HCT116 (cell line): Measurements from ENCODE around the gene TENM3. TPM values are rescaled to one million over a fixed set of nuclear protein-coding genes. Genes with fewer than 3 reads are reported as not detected.

Experiments
- ATAC-seq: fragments of 200-7000 bp; cut with Tn5 transposase; 2 replicates; pipeline ENCODE4 v1.9.1; 2020; ENCODE audit warnings: mild to moderate bottlenecking, moderate library complexity
- BruUV-seq: library from RNA; stranded (reverse); fragments of 400-500 nt; replicated peaks from 2 replicates; lab custom pipeline; 2021; lab: Mats Ljungman, UMichigan
- CTCF ChIA-PET: fragments of 300-600 bp; sonication (Branson Sonifier 250); formaldehyde crosslinking; loops from one replicate; lab custom pipeline; 2021; ENCODE audit warnings: antibody characterized with exemption; lab: Charles Lee
- POLR2A ChIA-PET: fragments of 300-600, 350-600 bp; sonication (Branson Sonifier 250); formaldehyde crosslinking; loops from one replicate; lab custom pipeline; 2021; ENCODE audit warnings: antibody characterized with exemption; lab: Charles Lee
- RAD21 ChIA-PET, 2 experiments: fragments of 300-600 bp; sonication (Branson Sonifier 250); formaldehyde crosslinking; loops; one replicate each; lab custom pipeline; 2023; ENCODE audit warnings: low total read pairs in 2 of 2; ENCODE audit not compliant: uncharacterized antibody in 2 of 2, unreplicated experiment in 2 of 2, low non-redundant PET in 1 of 2; lab: Charles Lee
- DNase-seq: peaks from one replicate; pipeline ENCODE4 v3.0.0-alpha.2; 2010; ENCODE audit warnings: low read depth, low spot score
- H2AFZ ChIP-seq: fragments of 200-600 bp; shearing (Covaris generic), sonication (generic); 2 replicates; pipeline ENCODE4 v1.6.1; 2017; ENCODE audit warnings: low read depth, mixed run types, mixed read lengths, antibody characterized with exemption, low read length; ENCODE audit not compliant: poor library complexity, severe bottlenecking
- H3K27ac ChIP-seq: 2 replicates; pipeline ENCODE4 v1.5.1; 2012; ENCODE audit warnings: low read depth, low read length
- H3K27me3 ChIP-seq: fragments of 200-600 bp; sonication (generic); 2 replicates; pipeline ENCODE4 v1.6.1; 2016; ENCODE audit warnings: mixed run types, low read length, mixed read lengths; ENCODE audit not compliant: insufficient read depth
- H3K36me3 ChIP-seq, 2 experiments: fragments of 200-500 bp in 1 of 2; fragments of 200-600 bp in 1 of 2; sonication (Bioruptor generic) in 1 of 2; sonication (generic) in 1 of 2; 2 replicates each; pipeline versions ENCODE4 v1.5.1 to v1.6.1; 2014 to 2016; ENCODE audit warnings: low read length in 2 of 2, inconsistent platforms in 1 of 2, mixed read lengths in 1 of 2, mixed run types in 1 of 2; ENCODE audit not compliant: insufficient read depth in 2 of 2, control insufficient read depth in 1 of 2
- H3K4me1 ChIP-seq, 2 experiments: fragments of 200-600 bp in 1 of 2; sonication (generic) in 1 of 2; 2 replicates each; pipeline versions ENCODE4 v1.5.1 to v1.6.1; 2012 to 2017; ENCODE audit warnings: low read length in 2 of 2, inconsistent platforms in 1 of 2, mild to moderate bottlenecking in 1 of 2, mixed read lengths in 1 of 2, mixed run types in 1 of 2, moderate library complexity in 1 of 2; ENCODE audit not compliant: insufficient read depth in 2 of 2, control insufficient read depth in 1 of 2
- H3K4me2 ChIP-seq: fragments of 200-600 bp; sonication (generic); 2 replicates; pipeline ENCODE4 v1.6.1; 2017; ENCODE audit warnings: mixed run types, low read length, mixed read lengths
- H3K4me3 ChIP-seq, 2 experiments: fragments of 200-600 bp in 1 of 2; sonication (generic) in 1 of 2; replicated peaks in 1 of 2; 2 replicates each; pipeline ENCODE4 v1.5.1; 2011 to 2016; ENCODE audit warnings: low read length in 2 of 2, control low read depth in 1 of 2, low read depth in 1 of 2, mild to moderate bottlenecking in 1 of 2, mixed read lengths in 1 of 2, mixed run types in 1 of 2
- H3K79me2 ChIP-seq: fragments of 200-600 bp; sonication (generic); 2 replicates; pipeline ENCODE4 v1.6.1; 2017; ENCODE audit warnings: mild to moderate bottlenecking, mixed run types, low read length, moderate library complexity, mixed read lengths; ENCODE audit not compliant: insufficient read depth
- H3K9ac ChIP-seq: fragments of 200-600 bp; sonication (generic); 2 replicates; pipeline ENCODE4 v1.6.1; 2016; ENCODE audit warnings: low read length, mixed read lengths
- H3K9me2 ChIP-seq: fragments of 200-600 bp; sonication (generic), shearing (Covaris generic); 2 replicates; pipeline ENCODE4 v1.6.1; 2017; ENCODE audit warnings: mixed run types, mild to moderate bottlenecking, moderate library complexity; ENCODE audit not compliant: insufficient read depth
- H3K9me3 ChIP-seq, 2 experiments: fragments of 200-500 bp in 1 of 2; fragments of 200-600 bp in 1 of 2; sonication (Bioruptor generic) in 1 of 2; sonication (generic) in 1 of 2; 2 replicates each; pipeline ENCODE4 v1.6.1; 2014 to 2017; ENCODE audit warnings: low read length in 2 of 2, mixed read lengths in 2 of 2, inconsistent platforms in 1 of 2, low read depth in 1 of 2, mild to moderate bottlenecking in 1 of 2, mixed run types in 1 of 2, moderate library complexity in 1 of 2; ENCODE audit not compliant: control insufficient read depth in 1 of 2, insufficient read depth in 1 of 2
- H4K20me1 ChIP-seq: fragments of 200-600 bp; sonication (generic), shearing (Covaris generic); 2 replicates; pipeline ENCODE4 v1.6.1; 2017; ENCODE audit warnings: mixed run types, mild to moderate bottlenecking, moderate library complexity; ENCODE audit not compliant: insufficient read depth
- ELF1 ChIP-seq: IDR thresholded peaks from 2 replicates; pipeline ENCODE4 v1.6.1; 2012; ENCODE audit warnings: low read depth, borderline replicate concordance
- EZH2phosphoT487 ChIP-seq: fragments of 200-600 bp; IDR thresholded peaks from 2 replicates; pipeline ENCODE4 v1.6.1; 2018; ENCODE audit warnings: antibody characterized with exemption, borderline replicate concordance
- POLR2AphosphoS5 ChIP-seq: IDR thresholded peaks from 2 replicates; pipeline ENCODE4 v1.6.1; 2011; ENCODE audit warnings: mild to moderate bottlenecking, low read depth, low read length, moderate library complexity
- RAD21 ChIP-seq: IDR thresholded peaks from 2 replicates; pipeline ENCODE4 v1.6.1; 2012; ENCODE audit warnings: low read depth, mild to moderate bottlenecking
- TCF7L2 ChIP-seq: IDR thresholded peaks from 2 replicates; pipeline ENCODE4 v1.7.0; 2011; ENCODE audit warnings: borderline replicate concordance, inconsistent platforms; ENCODE audit not compliant: insufficient read depth, insufficient read length; ENCODE audit errors: extremely low read depth
- YY1 ChIP-seq: IDR thresholded peaks from 2 replicates; pipeline ENCODE4 v1.6.1; 2011; ENCODE audit warnings: low read length, low read depth, moderate library complexity, mild to moderate bottlenecking; ENCODE audit not compliant: insufficient replicate concordance; ENCODE audit errors: extremely low read depth
- ZBTB33 ChIP-seq: IDR thresholded peaks from 2 replicates; pipeline ENCODE4 v1.6.1; 2011; ENCODE audit warnings: mild to moderate bottlenecking, low read length, moderate library complexity; ENCODE audit not compliant: insufficient replicate concordance; ENCODE audit errors: extremely low read depth
- ZFX ChIP-seq: fragments of 450-650 bp; IDR thresholded peaks from 2 replicates; pipeline ENCODE4 v1.6.1; 2017
- ZNF274 ChIP-seq: fragments of 200-500 bp; sonication (Bioruptor generic); IDR thresholded peaks from 2 replicates; pipeline ENCODE4 v1.6.1; 2014; ENCODE audit warnings: mild to moderate bottlenecking, low read depth, low read length, inconsistent platforms
- intact Hi-C: fragments of 100-400 bp; cut with micrococcal nuclease; formaldehyde crosslinking; loops from 2 replicates; pipeline ENCODE4 v1.10.0; 2022
- total RNA-seq: library from RNA; stranded (reverse); gene quantifications from one replicate; pipeline ENCODE4 v1.2.1, GENCODE V29; 2021; ENCODE audit not compliant: unreplicated experiment

TENM3 gene
- total RNA-seq, 1 experiment from 2014 or later = 0.54 TPM

DNA sequence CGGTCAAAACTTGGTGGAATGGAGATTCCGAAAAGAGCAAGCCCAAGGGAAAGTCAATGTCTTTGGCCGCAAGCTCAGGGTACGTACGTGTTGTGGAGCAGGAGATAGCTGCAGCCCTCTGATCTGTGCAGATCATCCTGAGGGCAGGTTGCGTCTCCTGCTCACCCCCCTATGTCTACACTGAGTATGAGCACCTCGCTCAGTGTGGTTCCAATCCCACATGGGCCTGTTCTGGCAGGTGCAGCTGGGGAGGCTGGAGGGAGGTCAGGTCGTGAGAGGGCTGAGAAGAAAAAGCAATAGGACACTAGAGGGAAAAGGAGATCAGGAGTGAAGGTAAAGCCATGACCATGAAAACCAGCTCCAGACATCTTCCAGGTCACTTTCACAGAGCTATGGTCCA, 531.9 kb downstream of the TENM3 start:
- BruUV-seq = no TSS peak
- no peaks in the 10 kb centered on the region for H3K36me3 ChIP-seq
- intact Hi-C loops = no loop called here
- no peaks in the 10 kb centered on the region for H3K4me1 ChIP-seq
- H3K9ac ChIP-seq = no peak overlapping the region
- RAD21 ChIA-PET = no interaction called here
- no peak overlapping the region for H3K4me3 ChIP-seq
- H3K9me2 ChIP-seq = no peaks in the 10 kb centered on the region
- no peak for TF ChIP-seq ZBTB33
- no peak for TF ChIP-seq POLR2AphosphoS5
- TF ChIP-seq ELF1 = no peak
- no peak for TF ChIP-seq TCF7L2
- TF ChIP-seq, all 23 proteins: peak for 0
- no peaks in the 10 kb centered on the region for H3K79me2 ChIP-seq
- no peak for ATAC-seq
- H3K27ac ChIP-seq = no peak overlapping the region
- DNase-seq = no peak
- POLR2A ChIA-PET = no interaction called here
- CTCF ChIA-PET = no interaction called here
- no peaks in the 10 kb centered on the region for H3K9me3 ChIP-seq
- H2AFZ ChIP-seq = no peak overlapping the region
- no peak overlapping the region for H3K4me2 ChIP-seq
- H3K27me3 ChIP-seq = peaks cover 48% of the 10 kb centered on the region
- 0 out of 2 replicates have a peak, but pooled peaks cover 4% of the 10 kb centered on the region for H4K20me1 ChIP-seq

- ATAC-seq (no peak), DNase-seq (no peak)
- peaks cover 36% of the 10 kb centered on the region for H3K27me3 ChIP-seq
- intact Hi-C loops = loop anchor here (1.0 kb wide), 1 partner anchor 20 kb away; no protein-coding TSS in a partner anchor
- CTCF ChIA-PET = no interaction called here
- no peaks in the 10 kb centered on the region for H3K36me3 ChIP-seq
- no peaks in the 10 kb centered on the region for H3K9me2 ChIP-seq
- H3K9ac ChIP-seq = no peak overlapping the region
- TF ChIP-seq RAD21 = no peak
- TF ChIP-seq ZFX = no peak
- no peak for TF ChIP-seq EZH2phosphoT487
- TF ChIP-seq ZNF274 = no peak
- TF ChIP-seq YY1 = no peak
- TF ChIP-seq, all 23 proteins: peak for 0
- H4K20me1 ChIP-seq = 0 out of 2 replicates have a peak, but pooled peaks cover 4% of the 10 kb centered on the region
- H3K4me1 ChIP-seq = no peaks in the 10 kb centered on the region
- no peak overlapping the region for H3K27ac ChIP-seq
- BruUV-seq = no TSS peak
- ChIA-PET POLR2A (no interaction called here), RAD21 (no interaction called here)
- no peak overlapping the region for H3K4me3 ChIP-seq
- H3K4me2 ChIP-seq = no peak overlapping the region
- no peak overlapping the region for H2AFZ ChIP-seq
- no peaks in the 10 kb centered on the region for H3K9me3 ChIP-seq
- H3K79me2 ChIP-seq = no peaks in the 10 kb centered on the region
Measured at GRCh38 chr4:182776376-182777105, 533.3 kb downstream of the TENM3 start.
